ENCODE measurements around the gene LARGE2.
A peak's percentile ranks its signal among the peaks of the same experiment; 100 is the strongest.

The LARGE2 gene

GRCh38 chr11:45901626-45902025 is 20.8 kb upstream of the LARGE2 start (continued):
- TF ChIP-seq PBX3 (CRISPR knock-in tag; IDR thresholded peaks at IDR 0.05) (no peak), ZNF26 (tag by site-specific recombination; IDR thresholded peaks at IDR 0.05) (no peak)

- CTCF ChIA-PET, result no interaction called here
- Histone ChIP-seq H3K4me1 (ENCODE audit: control insufficient read depth, insufficient read depth, low read length) (peaks cover 4% of the 10 kb centered on the region; the same call in 1 of the 2 replicates), H3K4me3 (ENCODE audit: low read depth, low read length) (no peak overlapping the region), H3K9me3 (ENCODE audit: control insufficient read depth, insufficient read depth, low read depth, low read length) (no peaks in the 10 kb centered on the region), H3K36me3 (ENCODE audit: control insufficient read depth in 2 of 2, insufficient read depth in 1 of 2, low read length in 2 of 2) (peaks cover 0 to 29% of the 10 kb centered on the region in 2 experiments; a peak in 1 of 3 replicates), H3K27ac (ENCODE audit: extremely low read depth, low read depth, low read length) (no peak overlapping the region)
- TF ChIP-seq ZNF23 (tag by site-specific recombination; IDR thresholded peaks at IDR 0.05; ENCODE audit: borderline replicate concordance), result no peak
- TF ChIP-seq GLIS2 (tag by site-specific recombination; IDR thresholded peaks at IDR 0.05), result peak; percentile 35; the same call in 1 of the 2 replicates
- POLR2A ChIA-PET, result no interaction called here
Measured at GRCh38 chr11:45902452-45903380, 19.7 kb upstream of the LARGE2 start.

- POLR2A ChIA-PET, result no interaction called here
- no peaks in the 10 kb centered on the region for H3K9me3 ChIP-seq (ENCODE audit: control insufficient read depth, insufficient read depth, low read depth, low read length)
- H3K36me3 ChIP-seq (ENCODE audit: control insufficient read depth in 2 of 2, insufficient read depth in 1 of 2, low read length in 2 of 2), result peaks cover 0 to 34% of the 10 kb centered on the region in 2 experiments; a peak in 1 of 3 replicates
- no peak overlapping the region for H3K27ac ChIP-seq (ENCODE audit: extremely low read depth, low read depth, low read length)
- TF ChIP-seq SCRT2 (tag by site-specific recombination; IDR thresholded peaks at IDR 0.05) (peak; percentile 41; the same call in 1 of the 2 replicates), MZF1 (tag by site-specific recombination; IDR thresholded peaks at IDR 0.05; ENCODE audit: borderline replicate concordance) (no peak)
- CTCF ChIA-PET, result no interaction called here
- no peaks in the 10 kb centered on the region for H3K4me1 ChIP-seq (ENCODE audit: control insufficient read depth, insufficient read depth, low read length)
- no peak overlapping the region for H3K4me3 ChIP-seq (ENCODE audit: low read depth, low read length)
Measured at GRCh38 chr11:45904309-45904915, 18.0 kb upstream of the LARGE2 start.

GRCh38 chr11:45905095-45905494 is 17.4 kb upstream of the LARGE2 start:
- Histone ChIP-seq H3K27ac (ENCODE audit: extremely low read depth, low read depth, low read length) (no peak overlapping the region), H3K4me1 (ENCODE audit: control insufficient read depth, insufficient read depth, low read length) (no peaks in the 10 kb centered on the region), H3K36me3 (ENCODE audit: control insufficient read depth in 2 of 2, insufficient read depth in 1 of 2, low read length in 2 of 2) (peaks cover 0 to 41% of the 10 kb centered on the region in 2 experiments; a peak in 1 of 3 replicates), H3K4me3 (ENCODE audit: low read depth, low read length) (no peak overlapping the region), H3K9me3 (ENCODE audit: control insufficient read depth, insufficient read depth, low read depth, low read length) (no peaks in the 10 kb centered on the region)
- POLR2A ChIA-PET, result no interaction called here
- CTCF ChIA-PET, result no interaction called here
- TF ChIP-seq YY2 (tag by site-specific recombination; IDR thresholded peaks at IDR 0.05), result no peak
- no peak for TF ChIP-seq ZBTB17 (tag by site-specific recombination; IDR thresholded peaks at IDR 0.05)
- TF ChIP-seq ZNF510 (tag by site-specific recombination; IDR thresholded peaks at IDR 0.05; ENCODE audit: insufficient replicate concordance), result no peak
- TF ChIP-seq MYNN (tag by site-specific recombination; IDR thresholded peaks at IDR 0.05; ENCODE audit: borderline replicate concordance), result no peak
- no peak for TF ChIP-seq ZBTB48 (tag by site-specific recombination; IDR thresholded peaks at IDR 0.05)
- TF ChIP-seq ZNF148 (tag by site-specific recombination; IDR thresholded peaks at IDR 0.05; ENCODE audit: borderline replicate concordance), result no peak
- no peak for TF ChIP-seq ZBTB26 (tag by site-specific recombination; optimal IDR thresholded peaks at IDR 0.05)
- no peak for TF ChIP-seq BCL11A (tag by site-specific recombination; IDR thresholded peaks at IDR 0.05; ENCODE audit: low read depth)
- no peak for TF ChIP-seq ZNF274 (IDR thresholded peaks at IDR 0.05; ENCODE audit: low read length)
- TF ChIP-seq ZNF274 (tag by site-specific recombination; IDR thresholded peaks at IDR 0.05; ENCODE audit: borderline replicate concordance), result no peak
- TF ChIP-seq KLF8 (tag by site-specific recombination; IDR thresholded peaks at IDR 0.05), result no peak
